ENCODE results near the gene MGAT5B. TPM values are rescaled to one million over a fixed set of nuclear protein-coding genes. Genes with fewer than 3 reads are reported as not detected.

MGAT5B gene
- total RNA-seq, 4 donors from 2014 or later: 0.12 to 0.63 TPM; not detected in 2

DNA sequence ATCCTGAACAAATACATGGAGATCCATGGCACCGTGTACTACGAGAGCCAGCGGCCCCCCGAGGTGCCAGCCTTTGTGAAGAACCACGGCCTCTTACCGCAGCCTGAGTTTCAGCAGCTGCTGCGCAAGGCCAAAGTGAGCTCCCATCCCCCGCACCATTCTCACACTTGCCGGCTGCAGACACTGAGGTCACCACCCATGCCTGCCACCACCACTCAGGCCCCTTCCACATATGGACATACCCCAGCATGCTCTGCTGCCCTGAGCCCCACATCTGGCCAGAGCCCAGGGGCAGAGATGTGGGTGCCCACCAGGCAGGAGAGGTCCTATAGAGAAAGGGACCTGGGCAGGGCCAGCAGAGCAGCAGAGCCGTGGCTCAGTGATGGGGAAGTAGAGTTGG is 69.8 kb downstream of the MGAT5B start:
- no peak for TF ChIP-seq CTCF (IDR thresholded peaks at IDR 0.05)
- no peak for DNase-seq (ENCODE audit: low spot score)
- no peak for ATAC-seq (ENCODE audit: low FRiP score)

- no peak for DNase-seq (ENCODE audit: low spot score)
- no peak for ATAC-seq (ENCODE audit: low FRiP score)
- no peak for TF ChIP-seq CTCF (IDR thresholded peaks at IDR 0.05)
These were observed 72.1 kb downstream of the MGAT5B start for GRCh38 chr17:76940295-76940694.

GRCh38 chr17:76940738-76941350 is 72.6 kb downstream of the MGAT5B start:
- no peak for ATAC-seq (ENCODE audit: low FRiP score)
- no peak for DNase-seq (ENCODE audit: low spot score)
- TF ChIP-seq CTCF (IDR thresholded peaks at IDR 0.05): no peak

GRCh38 chr17:76943202-76943601 is 75.0 kb downstream of the MGAT5B start:
- DNase-seq (ENCODE audit: low spot score) (no peak), ATAC-seq (ENCODE audit: low FRiP score) (no peak)
- TF ChIP-seq CTCF (IDR thresholded peaks at IDR 0.05): no peak

DNA sequence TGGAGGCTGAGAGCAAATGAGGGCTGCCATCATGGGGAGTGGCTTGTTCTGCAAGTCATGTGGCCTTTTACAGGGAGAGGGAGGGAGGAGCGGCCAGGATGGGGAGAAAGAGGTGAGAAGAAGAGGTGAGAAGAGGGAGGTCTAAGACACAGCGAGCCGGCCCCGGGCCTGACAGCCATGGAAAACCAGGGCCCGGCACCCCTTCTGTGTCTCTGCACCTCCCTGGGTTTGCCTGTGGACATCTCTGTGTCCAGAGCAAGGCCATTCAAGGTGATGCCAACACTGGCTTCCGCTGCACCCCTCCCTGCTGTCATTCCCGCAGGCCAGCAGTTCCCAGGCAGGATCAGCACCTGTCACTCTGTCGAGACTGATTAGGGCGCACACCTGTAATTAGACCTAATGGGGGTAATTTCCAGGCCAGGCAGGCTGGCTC is 75.6 kb downstream of the MGAT5B start:
- no peak for TF ChIP-seq CTCF (IDR thresholded peaks at IDR 0.05)
- ATAC-seq (ENCODE audit: low FRiP score) (no peak), DNase-seq (ENCODE audit: low spot score) (no peak)

GRCh38 chr17:76944477-76944876 is 76.3 kb downstream of the MGAT5B start:
- no peak for ATAC-seq (ENCODE audit: low FRiP score)
- no peak for DNase-seq (ENCODE audit: low spot score)
- TF ChIP-seq CTCF (IDR thresholded peaks at IDR 0.05): no peak

GRCh38 chr17:76946111-76946771 is 78.0 kb downstream of the MGAT5B start:
- no peak for DNase-seq (ENCODE audit: low spot score)
- peak; percentile 17 for ATAC-seq (ENCODE audit: low FRiP score)
- no peak for TF ChIP-seq CTCF (IDR thresholded peaks at IDR 0.05)

All from omental fat pad (tissue), 4 donors.